Activated naive CD4-positive, alpha-beta T cell treated with anti-CD3 and anti-CD28 coated beads, Interleukin-2, amount 50 U/mL, for 24 hours (primary cell): ENCODE measurements around the gene ITPR3.
A peak's percentile ranks its signal among the peaks of the same experiment; 100 is the strongest.

ENCODE experiments used
- H3K27ac Mint-ChIP-seq: one replicate; pipeline ENCODE4 v1.8.0; 2021; ENCODE audit warnings: mild to moderate bottlenecking, mixed read lengths
- H3K27me3 Mint-ChIP-seq: one replicate; pipeline ENCODE4 v1.8.0; 2021; ENCODE audit warnings: mixed read lengths
- H3K36me3 Mint-ChIP-seq: one replicate; pipeline ENCODE4 v1.8.0; 2021; ENCODE audit warnings: mixed read lengths
- H3K4me1 Mint-ChIP-seq: one replicate; pipeline ENCODE4 v1.8.0; 2021; ENCODE audit warnings: mixed read lengths
- H3K4me3 Mint-ChIP-seq: one replicate; pipeline ENCODE4 v1.8.0; 2021; ENCODE audit warnings: mild to moderate bottlenecking, mixed read lengths
- H3K9me3 Mint-ChIP-seq: one replicate; pipeline ENCODE4 v1.8.0; 2021; ENCODE audit warnings: mixed read lengths

Gene ITPR3

GRCh38 chr6:33724102-33725023, 103.2 kb downstream of the ITPR3 start:
- Mint-ChIP-seq H3K36me3 (no peaks in the 10 kb centered on the region), H3K27ac (peak overlapping the region; percentile 60), H3K4me1 (peaks cover 29% of the 10 kb centered on the region), H3K4me3 (peak overlapping the region; percentile 67), H3K27me3 (no peaks in the 10 kb centered on the region), H3K9me3 (no peaks in the 10 kb centered on the region)

GRCh38 chr6:33725222-33725621, 104.1 kb downstream of the ITPR3 start:
- peak overlapping the region; percentile 62 for H3K27ac Mint-ChIP-seq
- H3K4me3 Mint-ChIP-seq: no peak overlapping the region
- no peaks in the 10 kb centered on the region for H3K27me3 Mint-ChIP-seq
- H3K4me1 Mint-ChIP-seq: peaks cover 29% of the 10 kb centered on the region
- no peaks in the 10 kb centered on the region for H3K36me3 Mint-ChIP-seq
- no peaks in the 10 kb centered on the region for H3K9me3 Mint-ChIP-seq

GRCh38 chr6:33725891-33726673, 105.0 kb downstream of the ITPR3 start:
- Mint-ChIP-seq H3K27me3 (no peaks in the 10 kb centered on the region), H3K4me3 (no peak overlapping the region), H3K4me1 (peaks cover 29% of the 10 kb centered on the region), H3K36me3 (no peaks in the 10 kb centered on the region), H3K27ac (no peak overlapping the region), H3K9me3 (no peaks in the 10 kb centered on the region)

- Mint-ChIP-seq H3K27ac (no peak overlapping the region), H3K36me3 (no peaks in the 10 kb centered on the region), H3K9me3 (no peaks in the 10 kb centered on the region), H3K27me3 (no peaks in the 10 kb centered on the region), H3K4me1 (peaks cover 29% of the 10 kb centered on the region), H3K4me3 (no peak overlapping the region)
Observed at GRCh38 chr6:33726696-33727095, 105.6 kb downstream of the ITPR3 start.

GRCh38 chr6:33727126-33727525, 106.0 kb downstream of the ITPR3 start:
- H3K27me3 Mint-ChIP-seq: no peaks in the 10 kb centered on the region
- H3K9me3 Mint-ChIP-seq: no peaks in the 10 kb centered on the region
- H3K4me1 Mint-ChIP-seq: peaks cover 29% of the 10 kb centered on the region
- no peak overlapping the region for H3K4me3 Mint-ChIP-seq
- no peak overlapping the region for H3K27ac Mint-ChIP-seq
- no peaks in the 10 kb centered on the region for H3K36me3 Mint-ChIP-seq

- Mint-ChIP-seq H3K36me3 (no peaks in the 10 kb centered on the region), H3K4me3 (no peak overlapping the region), H3K27me3 (no peaks in the 10 kb centered on the region), H3K9me3 (no peaks in the 10 kb centered on the region), H3K27ac (no peak overlapping the region), H3K4me1 (peaks cover 26% of the 10 kb centered on the region)
Observed at GRCh38 chr6:33727932-33728331, 106.8 kb downstream of the ITPR3 start.

- no peaks in the 10 kb centered on the region for H3K27me3 Mint-ChIP-seq
- no peak overlapping the region for H3K27ac Mint-ChIP-seq
- H3K4me1 Mint-ChIP-seq: peaks cover 21% of the 10 kb centered on the region
- H3K9me3 Mint-ChIP-seq: no peaks in the 10 kb centered on the region
- no peak overlapping the region for H3K4me3 Mint-ChIP-seq
- H3K36me3 Mint-ChIP-seq: no peaks in the 10 kb centered on the region
Observed at GRCh38 chr6:33728438-33728837, 107.3 kb downstream of the ITPR3 start.

- no peak overlapping the region for H3K27ac Mint-ChIP-seq
- H3K9me3 Mint-ChIP-seq: no peaks in the 10 kb centered on the region
- no peaks in the 10 kb centered on the region for H3K36me3 Mint-ChIP-seq
- peaks cover 15% of the 10 kb centered on the region for H3K4me1 Mint-ChIP-seq
- H3K4me3 Mint-ChIP-seq: no peak overlapping the region
- H3K27me3 Mint-ChIP-seq: no peaks in the 10 kb centered on the region
Observed at GRCh38 chr6:33729059-33729458, 107.9 kb downstream of the ITPR3 start.

GRCh38 chr6:33730611-33731010, 109.5 kb downstream of the ITPR3 start:
- H3K27ac Mint-ChIP-seq: no peak overlapping the region

GRCh38 chr6:33731035-33731434, 109.9 kb downstream of the ITPR3 start:
- Mint-ChIP-seq H3K27ac (no peak overlapping the region), H3K27me3 (no peaks in the 10 kb centered on the region), H3K9me3 (no peaks in the 10 kb centered on the region), H3K36me3 (no peaks in the 10 kb centered on the region), H3K4me1 (no peaks in the 10 kb centered on the region), H3K4me3 (no peak overlapping the region)

More at GRCh38 chr6:33730611-33731010, 109.5 kb downstream of the ITPR3 start:
- no peaks in the 10 kb centered on the region for H3K9me3 Mint-ChIP-seq
- no peaks in the 10 kb centered on the region for H3K27me3 Mint-ChIP-seq
- no peaks in the 10 kb centered on the region for H3K36me3 Mint-ChIP-seq
- peaks cover 2% of the 10 kb centered on the region for H3K4me1 Mint-ChIP-seq
- H3K4me3 Mint-ChIP-seq: no peak overlapping the region

GRCh38 chr6:33731751-33732282, 110.7 kb downstream of the ITPR3 start:
- Mint-ChIP-seq H3K27ac (no peak overlapping the region), H3K4me1 (no peaks in the 10 kb centered on the region), H3K36me3 (no peaks in the 10 kb centered on the region), H3K27me3 (no peaks in the 10 kb centered on the region), H3K4me3 (no peak overlapping the region), H3K9me3 (no peaks in the 10 kb centered on the region)

- H3K36me3 Mint-ChIP-seq: no peaks in the 10 kb centered on the region
- no peaks in the 10 kb centered on the region for H3K4me1 Mint-ChIP-seq
- no peaks in the 10 kb centered on the region for H3K9me3 Mint-ChIP-seq
- H3K27me3 Mint-ChIP-seq: no peaks in the 10 kb centered on the region
- no peak overlapping the region for H3K27ac Mint-ChIP-seq
- H3K4me3 Mint-ChIP-seq: no peak overlapping the region
Observed at GRCh38 chr6:33732385-33732784, 111.3 kb downstream of the ITPR3 start.

GRCh38 chr6:33732817-33733708, 111.9 kb downstream of the ITPR3 start:
- Mint-ChIP-seq H3K27ac (no peak overlapping the region), H3K27me3 (no peaks in the 10 kb centered on the region), H3K4me3 (no peak overlapping the region), H3K36me3 (no peaks in the 10 kb centered on the region), H3K4me1 (no peaks in the 10 kb centered on the region), H3K9me3 (no peaks in the 10 kb centered on the region)

GRCh38 chr6:33733709-33734007, 112.5 kb downstream of the ITPR3 start:
- Mint-ChIP-seq H3K4me3 (no peak overlapping the region), H3K27ac (no peak overlapping the region), H3K9me3 (no peaks in the 10 kb centered on the region), H3K4me1 (no peaks in the 10 kb centered on the region), H3K27me3 (no peaks in the 10 kb centered on the region), H3K36me3 (no peaks in the 10 kb centered on the region)

- no peaks in the 10 kb centered on the region for H3K27me3 Mint-ChIP-seq
- H3K4me1 Mint-ChIP-seq: no peaks in the 10 kb centered on the region
- H3K36me3 Mint-ChIP-seq: no peaks in the 10 kb centered on the region
- H3K9me3 Mint-ChIP-seq: no peaks in the 10 kb centered on the region
- H3K27ac Mint-ChIP-seq: no peak overlapping the region
- H3K4me3 Mint-ChIP-seq: no peak overlapping the region
Observed at GRCh38 chr6:33735216-33735615, 114.1 kb downstream of the ITPR3 start.
